CD4-positive, alpha-beta T cell treated with Interleukin-4 for 4 hours (primary cell): ENCODE results near the gene MPV17L2.
"Not testable (repeated sequence)": the region's sequence is repeated elsewhere in the genome, so short reads cannot be mapped to it uniquely, and the experiment has no call there.

Experiments used
- DNase-seq: peaks from one replicate; pipeline ENCODE4 v3.0.0-alpha.2; 2020

MPV17L2 gene

GRCh38 chr19:18193388-18194180, 566 bp downstream of the MPV17L2 start:
- DNase-seq: no peak

- DNase-seq: no peak
Measured at GRCh38 chr19:18194181-18194530, 1.1 kb downstream of the MPV17L2 start.

GRCh38 chr19:18194554-18195238, 1.7 kb downstream of the MPV17L2 start:
- no peak for DNase-seq

- no peak for DNase-seq
Measured at GRCh38 chr19:18196511-18196845, 3.5 kb downstream of the MPV17L2 start.

GRCh38 chr19:18197306-18197705, 4.3 kb downstream of the MPV17L2 start:
- DNase-seq: no peak

- no peak for DNase-seq
Measured at GRCh38 chr19:18197941-18198340, 4.9 kb downstream of the MPV17L2 start.

- no peak for DNase-seq
Measured at GRCh38 chr19:18198374-18198773, 5.4 kb downstream of the MPV17L2 start.

- DNase-seq: no peak
Measured at GRCh38 chr19:18202397-18202777, 9.4 kb downstream of the MPV17L2 start.

GRCh38 chr19:18202778-18203407, 9.9 kb downstream of the MPV17L2 start:
- DNase-seq: no peak

GRCh38 chr19:18203408-18203862, 10.4 kb downstream of the MPV17L2 start:
- peak; percentile 31 for DNase-seq

GRCh38 chr19:18203863-18204393, 10.9 kb downstream of the MPV17L2 start, which contains the start of gene RAB3A:
TSS of gene RAB3A (minus strand) at chr19:18204042. CDS start at chr19:18202740, 1,302 bp downstream.
- peak; percentile 99 for DNase-seq

- no peak for DNase-seq
Measured at GRCh38 chr19:18204394-18205199, 11.6 kb downstream of the MPV17L2 start.

GRCh38 chr19:18205200-18205892, 12.3 kb downstream of the MPV17L2 start:
- DNase-seq: peak; percentile 45

GRCh38 chr19:18206018-18206417, 13.0 kb downstream of the MPV17L2 start:
- no peak for DNase-seq

- peak; percentile 27 for DNase-seq
Measured at GRCh38 chr19:18208098-18208951, 15.3 kb downstream of the MPV17L2 start.

- DNase-seq: not testable (repeated sequence)
Measured at GRCh38 chr19:18209912-18210311, 16.9 kb downstream of the MPV17L2 start.

- no peak for DNase-seq
Measured at GRCh38 chr19:18211683-18212082, 18.7 kb downstream of the MPV17L2 start.

GRCh38 chr19:18214779-18215433, 21.9 kb downstream of the MPV17L2 start:
- DNase-seq: no peak

GRCh38 chr19:18216789-18217188, 23.8 kb downstream of the MPV17L2 start:
- DNase-seq: no peak

- no peak for DNase-seq
Measured at GRCh38 chr19:18218159-18218558, 25.1 kb downstream of the MPV17L2 start.

GRCh38 chr19:18218600-18218999, 25.6 kb downstream of the MPV17L2 start:
- DNase-seq: no peak
